HG03025 (cell line): ENCODE data around the gene PIK3CA.
"Not testable (repeated sequence)": the region's sequence is repeated elsewhere in the genome, so short reads cannot be mapped to it uniquely, and the experiment has no call there.

ENCODE experiments used
- ATAC-seq: cut with Tn5 transposase; IDR thresholded peaks from one replicate; pipeline ENCODE4 v1.9.1; 2021; ENCODE audit warnings: mild to moderate bottlenecking, moderate library complexity; ENCODE audit not compliant: unreplicated experiment, low FRiP score

The PIK3CA gene

DNA sequence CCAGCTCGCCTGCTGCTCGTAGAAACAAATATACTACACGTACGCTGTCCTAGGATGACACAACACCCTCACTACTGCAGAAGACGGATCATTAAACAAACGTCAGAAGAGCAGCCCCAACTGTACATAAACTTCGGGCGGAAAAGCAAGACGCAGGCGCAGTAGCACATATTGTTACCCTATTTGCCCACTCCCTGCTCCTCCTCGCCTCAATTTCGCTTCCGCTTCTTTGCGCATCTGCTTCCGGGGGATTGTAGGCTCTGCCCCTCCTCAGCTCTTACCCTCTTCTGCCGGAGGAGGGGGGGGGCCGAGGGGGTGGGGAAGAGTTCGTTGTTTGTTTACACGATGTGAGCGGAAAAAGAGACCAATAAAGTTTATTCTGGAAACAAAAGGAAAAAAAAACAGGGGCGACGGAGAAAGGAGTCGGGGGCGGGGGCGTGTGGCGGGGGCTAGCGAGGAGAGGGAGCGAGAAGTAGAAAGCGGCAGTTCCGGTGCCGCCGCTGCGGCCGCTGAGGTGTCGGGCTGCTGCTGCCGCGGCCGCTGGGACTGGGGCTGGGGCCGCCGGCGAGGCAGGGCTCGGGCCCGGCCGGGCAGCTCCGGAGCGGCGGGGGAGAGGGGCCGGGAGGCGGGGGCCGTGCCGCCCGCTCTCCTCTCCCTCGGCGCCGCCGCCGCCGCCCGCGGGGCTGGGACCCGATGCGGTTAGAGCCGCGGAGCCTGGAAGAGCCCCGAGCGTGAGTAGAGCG, at the start of gene PIK3CA:
TSS of gene PIK3CA (plus strand) at position 485 of the 743 bp plus-strand sequence. CDS start 50,469 bp downstream, outside the sequence.
- peak; percentile 72 for ATAC-seq

DNA sequence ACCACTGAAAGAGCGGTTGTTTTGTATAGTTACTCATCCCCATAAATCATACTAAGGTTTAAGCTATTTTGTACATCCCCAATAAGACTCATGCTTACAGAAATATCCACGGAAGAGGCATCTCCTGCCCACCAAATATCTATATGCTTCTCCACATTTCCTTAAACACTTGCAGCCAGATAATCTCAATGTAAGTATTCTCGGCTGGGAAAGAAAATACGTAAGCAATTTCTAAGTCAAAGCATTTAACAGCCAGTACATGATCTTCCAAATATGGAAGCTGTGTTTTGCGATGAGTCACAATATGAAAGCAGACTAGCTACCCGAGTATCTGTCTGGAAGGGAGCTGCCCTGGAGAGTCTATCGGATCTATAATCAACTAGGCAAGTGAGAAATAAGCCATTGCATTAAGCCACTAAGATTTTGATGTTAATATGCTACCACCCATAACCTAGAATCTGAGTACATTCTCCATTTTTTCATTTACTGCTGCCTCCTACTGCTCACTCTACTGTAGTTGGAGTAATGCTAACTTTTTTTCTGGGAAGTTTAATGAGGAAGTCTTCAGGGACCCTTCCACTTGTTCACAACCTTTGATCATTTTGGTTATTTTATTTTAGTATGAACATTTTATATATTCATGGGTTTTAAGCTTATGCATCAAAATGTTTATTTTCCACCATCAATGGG, 49.6 kb upstream of the PIK3CA start:
- ATAC-seq, result no peak

DNA sequence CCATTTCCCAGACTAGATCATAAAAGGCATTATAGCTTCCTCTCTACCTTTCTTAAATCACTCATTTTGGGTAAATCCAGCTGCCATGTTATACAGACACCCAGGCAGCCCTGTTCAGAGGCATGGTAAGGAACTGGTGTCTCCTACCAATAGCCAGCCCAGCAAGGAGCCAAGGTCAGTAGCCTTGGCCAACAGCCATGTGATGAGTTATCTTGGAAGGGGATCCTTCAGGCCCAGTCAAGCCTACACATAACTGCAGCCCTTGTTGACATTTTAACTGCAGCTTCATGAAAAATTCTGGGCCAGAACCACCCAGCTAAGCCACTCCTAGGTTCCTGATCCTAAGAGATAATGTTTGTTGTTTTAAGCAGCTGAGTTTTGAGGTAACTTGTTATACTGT, 47.5 kb upstream of the PIK3CA start:
- no peak for ATAC-seq

DNA sequence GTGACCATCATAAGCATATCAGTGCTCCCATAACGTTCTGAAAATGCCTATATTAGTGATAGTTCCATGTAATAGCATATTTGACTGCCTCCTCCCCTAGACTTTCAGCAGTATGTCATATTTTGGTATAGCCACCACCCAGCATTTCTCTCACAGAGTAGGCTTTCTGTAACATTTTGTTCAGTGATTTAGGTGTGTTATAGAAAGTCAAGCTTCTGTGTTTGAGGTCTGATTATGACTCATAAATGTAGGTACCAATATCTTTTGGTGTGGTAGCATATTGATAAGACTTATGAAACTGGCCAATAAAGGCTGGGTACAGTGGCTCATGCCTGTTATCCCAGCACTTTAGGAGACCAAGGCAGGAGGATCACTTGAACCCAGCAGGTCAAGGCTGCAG, 42.3 kb upstream of the PIK3CA start:
- ATAC-seq, result no peak

DNA sequence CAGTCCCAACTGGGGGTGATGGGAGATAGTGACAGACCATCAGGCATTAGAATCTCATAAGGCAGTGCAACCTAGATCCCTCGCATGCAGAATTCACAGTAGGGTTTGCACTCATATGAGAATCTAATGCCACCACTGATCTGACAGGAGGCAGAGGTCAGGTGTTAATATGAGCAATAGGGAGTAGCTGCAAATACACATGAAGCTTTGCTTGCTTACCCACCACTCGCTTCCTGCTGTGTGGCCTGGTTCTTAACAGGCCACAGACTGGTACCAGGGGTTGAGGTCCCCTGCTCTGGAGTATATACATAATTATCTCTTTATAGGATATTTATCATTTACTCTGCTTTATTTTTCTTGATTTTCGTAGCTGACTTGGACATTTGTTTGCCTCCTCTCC, 40.5 kb upstream of the PIK3CA start:
- no peak for ATAC-seq

DNA sequence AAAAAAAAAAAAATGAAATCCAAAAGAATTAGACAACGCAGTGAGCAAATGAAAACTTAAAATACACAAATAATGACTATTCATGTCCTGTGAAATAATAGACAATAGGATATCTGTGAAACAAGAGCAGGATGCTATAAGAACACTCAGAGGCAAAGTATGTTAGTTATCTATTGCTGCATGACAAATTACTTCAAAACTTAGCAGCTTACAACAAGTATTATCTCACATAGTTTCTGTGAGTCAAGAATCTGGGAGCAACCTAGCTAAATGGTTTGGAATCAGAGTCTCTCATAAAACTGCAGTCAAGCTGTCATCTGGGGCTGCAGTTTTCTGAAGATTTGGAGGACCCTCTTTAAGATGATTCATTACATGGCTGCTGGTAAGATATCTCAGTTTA, 40.1 kb upstream of the PIK3CA start:
- no peak for ATAC-seq

DNA sequence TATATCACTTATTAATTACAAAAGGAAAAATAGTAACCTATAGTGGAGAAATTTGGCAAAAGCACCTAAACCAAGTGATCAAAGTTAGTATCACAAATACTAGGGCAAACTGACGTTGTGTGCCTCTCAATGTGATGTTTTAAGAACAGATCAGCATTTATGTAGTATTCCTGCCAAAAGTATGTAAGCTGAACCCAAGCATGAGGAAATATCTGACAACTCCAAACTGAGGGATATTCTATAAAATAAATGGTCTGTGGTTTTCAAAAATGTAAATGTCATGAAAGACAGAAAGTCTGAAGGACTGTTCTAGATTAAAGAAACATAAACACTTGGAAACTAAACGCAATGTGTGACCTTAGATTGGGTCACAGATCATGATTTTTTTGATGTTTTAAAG, 34.3 kb upstream of the PIK3CA start:
- ATAC-seq, result no peak

DNA sequence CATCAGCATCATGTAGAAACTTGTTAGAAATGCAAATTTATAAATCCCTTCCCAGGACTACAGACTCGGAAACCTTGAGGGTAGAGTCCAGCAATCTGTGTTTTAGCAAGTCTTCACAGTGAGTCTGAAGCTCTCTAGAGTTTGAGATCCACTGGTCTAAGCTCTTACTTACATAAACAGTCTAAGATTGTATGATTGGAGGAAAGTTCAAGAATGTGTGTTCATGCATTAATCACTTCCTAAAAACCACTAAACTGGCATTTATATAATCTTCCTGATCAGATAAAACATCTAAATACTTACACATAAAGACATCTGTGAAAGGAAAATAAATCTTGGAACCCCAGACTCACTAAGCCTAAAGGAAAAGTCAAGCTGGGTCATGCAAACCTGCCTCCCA, 32.7 kb upstream of the PIK3CA start:
- not testable (repeated sequence) for ATAC-seq

DNA sequence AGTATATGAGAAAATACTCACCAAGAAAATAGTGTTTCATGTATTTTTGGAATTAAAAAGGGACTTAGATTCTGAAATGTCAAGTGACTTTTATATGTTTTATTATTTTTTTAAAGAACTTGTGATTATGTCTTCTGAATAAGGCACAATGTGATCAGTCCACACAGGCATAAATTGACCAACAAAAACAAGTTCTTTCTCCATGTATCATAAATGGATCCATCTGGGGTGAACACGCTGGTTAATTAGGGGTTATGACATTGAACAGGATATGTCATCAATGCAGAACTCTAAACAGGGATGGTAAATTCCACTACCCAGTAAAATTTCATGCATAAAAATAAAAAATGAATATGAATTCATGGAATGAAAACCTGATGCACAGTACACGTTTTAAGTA, 31.3 kb upstream of the PIK3CA start:
- ATAC-seq, result no peak

DNA sequence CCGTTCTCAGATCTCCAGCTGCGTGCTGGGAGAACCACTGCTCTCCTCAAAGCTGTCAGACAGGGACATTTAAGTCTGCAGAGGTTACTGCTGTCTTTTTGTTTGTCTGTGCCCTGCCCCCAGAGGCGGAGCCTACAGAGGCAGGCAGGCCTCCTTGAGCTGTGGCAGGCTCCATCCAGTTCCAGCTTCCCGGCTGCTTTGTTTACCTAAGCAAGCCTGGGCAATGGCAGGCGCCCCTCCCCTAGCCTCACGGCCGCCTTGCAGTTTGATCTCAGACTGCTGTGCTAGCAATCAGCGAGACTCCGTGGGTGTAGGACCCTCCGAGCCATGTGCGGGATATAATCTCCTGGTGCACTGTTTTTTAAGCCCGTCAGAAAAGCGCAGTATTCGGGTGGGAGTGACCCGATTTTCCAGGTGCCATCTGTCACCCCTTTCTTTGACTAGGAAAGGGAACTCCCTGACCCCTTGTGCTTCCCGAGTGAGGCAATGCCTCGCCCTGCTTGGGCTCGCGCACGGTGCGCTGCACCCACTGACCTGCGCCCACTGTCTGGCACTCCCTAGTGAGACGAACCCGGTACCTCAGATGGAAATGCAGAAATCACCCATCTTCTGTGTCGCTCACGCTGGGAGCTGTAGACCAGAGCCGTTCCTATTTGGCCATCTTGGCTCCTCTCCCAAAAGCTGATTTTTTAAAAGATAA, 15.8 kb upstream of the PIK3CA start:
- ATAC-seq, result not testable (repeated sequence)

DNA sequence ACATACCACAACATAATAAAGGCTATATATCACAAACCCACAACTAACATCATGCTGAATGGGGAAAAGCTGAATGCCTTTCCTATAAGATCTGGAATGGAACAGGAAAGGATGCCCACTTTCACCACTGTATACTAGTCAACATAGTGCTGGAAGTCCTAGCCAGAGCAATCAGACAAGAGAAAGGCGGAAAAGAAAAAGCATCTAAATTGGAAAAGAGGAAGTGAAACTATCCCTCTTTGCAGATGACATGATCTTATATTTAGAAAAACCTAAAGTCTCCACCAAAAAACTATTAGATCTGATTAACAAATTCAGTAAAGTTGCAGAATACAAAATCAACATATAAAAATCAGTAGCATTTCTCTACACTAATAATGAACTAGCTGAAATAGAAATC, 14.6 kb upstream of the PIK3CA start:
- no peak for ATAC-seq

DNA sequence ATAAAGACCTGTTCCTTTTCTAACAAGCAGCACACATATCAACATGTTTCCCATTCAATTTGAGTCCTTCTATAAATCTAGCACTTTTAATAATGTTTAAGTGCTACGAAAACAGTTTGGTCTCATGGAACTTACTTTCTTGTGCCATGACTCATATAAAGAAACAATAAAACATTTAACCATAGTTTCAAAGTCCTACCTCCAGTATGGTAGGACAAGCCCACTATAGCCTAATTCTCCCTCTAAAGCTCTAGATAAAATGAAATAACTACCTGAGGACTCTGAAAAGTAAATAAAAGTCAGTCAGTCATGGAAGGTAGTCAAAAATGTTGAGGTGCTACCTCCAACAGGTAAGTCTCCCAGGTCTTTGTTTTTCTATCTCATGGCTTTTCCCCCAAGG, 12.0 kb upstream of the PIK3CA start:
- no peak for ATAC-seq

DNA sequence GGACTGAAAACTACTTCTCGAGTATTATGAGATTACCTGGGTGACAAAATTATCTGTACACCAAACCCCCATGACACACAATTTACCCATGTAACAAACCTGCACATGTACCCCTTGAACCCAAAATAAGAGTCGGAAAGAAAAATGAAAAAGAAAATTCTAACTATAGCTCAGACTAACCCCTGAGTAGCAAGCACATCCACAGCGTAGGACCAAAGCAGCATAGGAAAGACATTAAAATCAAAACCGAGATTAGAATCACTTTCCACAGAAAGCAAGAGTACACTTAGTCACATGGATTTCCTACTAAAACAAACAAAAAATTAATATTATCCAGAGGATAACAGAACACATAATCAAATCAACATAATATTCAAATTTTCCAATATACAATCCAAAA, 6.3 kb upstream of the PIK3CA start:
- ATAC-seq, result no peak

DNA sequence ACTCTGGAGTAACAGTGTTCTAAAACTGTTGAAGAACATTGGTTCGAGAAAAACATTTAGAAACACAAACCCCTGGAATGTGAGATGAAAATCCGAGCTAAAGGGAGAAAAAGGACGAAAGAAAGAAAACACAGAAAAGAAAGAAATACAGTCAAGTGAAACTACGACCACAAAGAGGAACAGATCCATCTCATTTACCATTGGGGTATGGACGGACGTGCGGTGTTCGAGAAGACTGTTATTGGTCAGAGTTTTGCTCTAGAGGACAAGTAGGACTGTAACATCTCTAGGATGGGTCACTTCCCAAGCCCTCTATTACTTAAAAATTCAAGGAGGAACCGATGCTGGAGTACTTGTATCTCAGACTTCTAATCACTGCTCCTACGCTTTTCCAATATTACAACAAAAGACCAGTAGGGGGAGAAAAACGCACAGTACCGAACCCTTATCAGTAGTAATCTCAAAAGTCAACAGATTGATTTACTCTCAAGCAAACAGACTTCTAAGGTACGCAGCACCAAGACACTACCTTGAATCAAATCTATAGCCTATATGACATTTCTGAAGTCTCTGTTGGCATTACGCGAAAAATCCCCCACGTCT, 1.1 kb upstream of the PIK3CA start:
- ATAC-seq, result no peak

DNA sequence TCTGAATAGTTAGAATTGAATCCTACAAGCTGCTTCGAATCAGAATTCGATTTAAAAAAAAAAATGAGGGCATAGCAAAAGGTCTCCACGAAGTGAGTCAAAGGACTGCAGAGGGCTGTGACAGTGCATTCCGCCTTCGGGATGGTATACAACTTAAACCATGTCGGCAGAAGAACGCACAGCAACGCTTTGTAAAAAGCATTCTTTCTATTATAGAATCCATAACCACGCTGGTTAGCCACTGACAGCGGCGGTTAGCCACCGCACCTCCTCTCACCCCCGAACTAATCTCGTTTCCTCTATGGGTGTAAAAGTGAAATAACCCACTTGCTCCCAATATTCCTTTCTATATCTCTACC, 664 bp upstream of the PIK3CA start:
- peak; percentile 37 for ATAC-seq

DNA sequence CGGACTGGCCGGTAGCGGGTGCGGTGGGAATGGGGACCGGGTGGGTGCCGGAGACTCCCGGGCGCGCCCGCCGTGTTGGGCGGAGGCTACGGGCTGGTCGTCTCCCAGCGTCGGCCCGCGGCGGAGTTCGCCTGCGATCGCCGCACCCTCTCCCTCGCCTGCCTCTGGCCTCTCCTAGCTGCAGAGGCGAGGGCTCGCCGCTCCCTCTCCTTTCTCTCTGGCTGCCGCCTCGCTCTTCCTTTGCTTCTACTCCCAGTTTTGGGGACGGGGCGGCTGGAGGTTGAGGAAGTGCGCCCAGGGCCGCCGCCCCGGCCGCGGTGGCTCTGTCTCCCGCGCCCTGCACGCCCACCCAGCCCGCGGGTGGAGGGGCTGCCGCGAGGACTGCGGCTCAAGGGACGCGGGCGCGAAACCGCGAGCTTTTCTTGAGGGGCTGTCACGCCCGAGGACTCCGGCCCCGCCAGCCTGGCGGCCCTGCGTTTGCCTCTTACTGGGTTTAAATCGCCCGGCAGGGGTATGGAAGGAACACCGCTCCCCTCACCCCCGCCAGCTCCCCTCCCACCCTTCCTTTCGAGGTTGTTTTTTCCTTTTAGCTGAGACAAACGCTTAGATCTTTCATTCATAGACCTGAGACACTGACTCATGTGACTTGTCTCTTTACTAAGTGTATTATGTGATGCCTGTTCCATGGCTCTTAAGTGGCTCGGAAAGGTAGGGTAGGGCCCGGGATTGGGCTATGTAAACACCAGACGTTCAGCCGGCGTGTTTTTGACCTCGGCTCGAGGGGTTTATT, 654 bp downstream of the PIK3CA start:
- peak; percentile 37 for ATAC-seq

DNA sequence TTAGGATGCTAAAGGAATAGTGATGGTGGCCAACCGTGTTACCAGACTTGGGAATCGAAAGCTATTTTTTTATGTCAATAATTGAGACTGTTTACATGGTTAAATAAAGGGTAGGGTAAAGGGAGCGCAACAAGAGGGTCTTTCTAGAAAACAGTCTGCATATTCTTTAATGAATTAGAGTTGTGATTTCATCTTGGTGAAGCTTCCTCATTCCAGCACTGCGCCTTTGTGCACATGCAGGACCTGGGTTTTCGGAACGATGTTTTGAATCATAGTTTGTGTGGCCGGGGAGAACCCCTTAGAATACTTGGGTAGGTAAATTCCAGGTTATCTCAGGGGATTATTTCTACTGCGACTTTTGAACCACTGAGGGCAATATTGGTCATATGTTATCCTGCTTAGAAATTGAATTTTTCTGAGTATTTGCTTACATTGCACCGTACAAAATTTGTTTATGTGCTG, 1.3 kb downstream of the PIK3CA start:
- ATAC-seq, result no peak

DNA sequence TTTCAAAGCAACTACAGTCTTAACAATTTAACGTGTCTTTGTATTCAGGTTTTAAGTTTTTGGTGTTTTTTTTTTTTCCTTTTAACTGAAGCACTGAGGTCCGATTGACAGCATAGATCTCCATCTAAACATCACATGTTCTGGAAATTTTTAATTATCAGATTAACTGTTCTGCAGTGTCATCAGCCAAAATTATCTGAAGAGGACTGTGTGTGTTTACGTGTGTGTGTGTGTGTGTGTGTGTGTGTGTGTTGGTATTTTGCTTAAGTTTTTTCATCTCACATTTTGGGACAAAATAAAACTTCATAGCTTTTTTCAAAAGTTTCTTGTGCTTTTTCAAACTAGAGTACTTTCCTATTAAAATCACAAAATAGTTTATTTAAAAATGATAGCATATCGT, 1.8 kb downstream of the PIK3CA start:
- no peak for ATAC-seq

DNA sequence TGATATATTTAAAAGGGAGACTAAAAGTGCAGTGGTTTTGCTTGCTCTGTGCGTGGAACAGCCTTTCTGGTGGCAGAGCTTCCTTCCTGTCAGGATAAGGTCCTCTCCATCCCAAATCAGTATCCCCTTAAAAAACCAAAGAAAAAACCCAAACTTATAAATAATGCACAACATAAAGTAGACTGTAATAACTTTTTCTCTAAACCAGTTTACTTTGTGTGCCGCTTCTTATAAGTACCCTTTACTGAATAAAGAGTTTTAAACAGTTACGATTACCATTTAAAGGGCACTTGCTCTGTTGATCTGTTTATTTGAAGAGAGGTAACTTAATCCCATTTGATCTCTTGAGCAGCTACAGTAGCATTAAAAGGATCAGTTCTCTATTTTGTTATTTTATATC, 2.5 kb downstream of the PIK3CA start:
- no peak for ATAC-seq

DNA sequence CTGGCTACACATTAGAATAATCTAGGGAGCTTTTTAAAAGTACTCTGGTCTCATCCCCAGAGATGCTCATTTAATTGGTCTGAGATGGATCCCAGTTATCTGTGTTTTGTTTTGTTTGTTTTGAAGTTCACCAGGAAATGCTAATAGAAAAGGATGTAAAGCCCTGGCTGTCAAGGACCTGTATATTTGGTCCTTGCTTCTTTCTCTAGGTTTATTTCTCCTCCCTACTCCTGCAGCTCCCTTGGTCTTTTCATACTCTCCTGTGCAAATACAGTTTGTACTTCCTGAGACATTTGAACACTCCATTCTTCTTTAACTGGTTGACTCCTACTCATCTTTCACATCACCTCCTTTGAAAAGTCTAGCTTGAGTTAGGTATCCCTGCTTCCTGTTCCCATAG, 3.3 kb downstream of the PIK3CA start:
- no peak for ATAC-seq
